Measurements from ENCODE around the gene ADIRF. TPM values are rescaled to one million over a fixed set of nuclear protein-coding genes. Genes with fewer than 3 reads are reported as not detected.

The ADIRF gene
- total and polyA plus RNA-seq, 2 donors (not counting 1 experiment from before 2014, with no cell fraction given): not detected

DNA sequence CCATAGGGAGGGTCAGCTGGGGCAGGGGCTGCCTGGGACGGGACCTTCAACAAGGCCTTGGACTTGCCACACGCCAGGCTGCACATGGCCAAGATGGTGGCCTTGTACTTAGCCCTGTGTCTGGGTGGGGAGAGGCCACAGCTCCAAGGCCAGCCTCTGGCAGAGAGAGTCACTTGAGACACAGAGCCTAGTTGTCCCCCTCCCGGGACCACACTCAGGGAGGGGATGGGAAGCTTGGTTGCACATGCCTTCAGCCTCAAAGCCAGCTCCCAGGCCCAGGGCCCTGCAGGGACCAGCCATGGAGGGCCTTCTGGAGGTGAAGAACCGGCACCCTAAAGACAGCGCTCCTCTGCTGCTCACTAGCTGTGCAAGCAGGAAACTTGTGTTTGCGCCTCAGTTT lies 27.6 kb upstream of the ADIRF start:
- Mint-ChIP-seq H3K27ac (no peak overlapping the region), H3K27me3 (no peaks in the 10 kb centered on the region), H3K4me1 (no peaks in the 10 kb centered on the region), H3K4me3 (no peak overlapping the region), H3K9me3 (ENCODE audit: insufficient read depth) (no peaks in the 10 kb centered on the region)
- ChIA-PET CTCF (interaction anchor here (1.4 to 4.3 kb wide), 3 partner anchors 8 to 29 kb away, joined by 4 to 19 read pairs (median 4); partner anchors contain the start of gene ADIRF), POLR2A (no interaction called here)
- TF ChIP-seq, protein P1, sequence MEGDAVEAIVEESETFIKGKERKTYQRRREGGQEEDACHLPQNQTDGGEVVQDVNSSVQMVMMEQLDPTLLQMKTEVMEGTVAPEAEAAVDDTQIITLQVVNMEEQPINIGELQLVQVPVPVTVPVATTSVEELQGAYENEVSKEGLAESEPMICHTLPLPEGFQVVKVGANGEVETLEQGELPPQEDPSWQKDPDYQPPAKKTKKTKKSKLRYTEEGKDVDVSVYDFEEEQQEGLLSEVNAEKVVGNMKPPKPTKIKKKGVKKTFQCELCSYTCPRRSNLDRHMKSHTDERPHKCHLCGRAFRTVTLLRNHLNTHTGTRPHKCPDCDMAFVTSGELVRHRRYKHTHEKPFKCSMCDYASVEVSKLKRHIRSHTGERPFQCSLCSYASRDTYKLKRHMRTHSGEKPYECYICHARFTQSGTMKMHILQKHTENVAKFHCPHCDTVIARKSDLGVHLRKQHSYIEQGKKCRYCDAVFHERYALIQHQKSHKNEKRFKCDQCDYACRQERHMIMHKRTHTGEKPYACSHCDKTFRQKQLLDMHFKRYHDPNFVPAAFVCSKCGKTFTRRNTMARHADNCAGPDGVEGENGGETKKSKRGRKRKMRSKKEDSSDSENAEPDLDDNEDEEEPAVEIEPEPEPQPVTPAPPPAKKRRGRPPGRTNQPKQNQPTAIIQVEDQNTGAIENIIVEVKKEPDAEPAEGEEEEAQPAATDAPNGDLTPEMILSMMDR (IDR thresholded peaks at IDR 0.05): no peak
- no peak for TF ChIP-seq EZH2 (IDR thresholded peaks at IDR 0.05; ENCODE audit: borderline replicate concordance, insufficient read depth, low read depth, low read length, poor library complexity, severe bottlenecking)
- no peaks in the 10 kb centered on the region for H4K20me1 ChIP-seq (ENCODE audit: control insufficient read depth, insufficient read depth, low read length, poor library complexity, severe bottlenecking)
- peaks cover 0 to 4% of the 10 kb centered on the region in 2 donors for H3K4me1 ChIP-seq (ENCODE audit: control insufficient read depth in 2 of 2, insufficient read depth in 2 of 2, low read length in 2 of 2)
- H3K27ac ChIP-seq (ENCODE audit: low read length in 2 of 2): no peak overlapping the region
- no peaks in the 10 kb centered on the region for H3K27me3 ChIP-seq (replicated peaks in 1 of 4; ENCODE audit: control extremely low read depth in 1 of 4, control insufficient read depth in 3 of 4, insufficient read depth in 4 of 4, low read length in 3 of 4)
- intact Hi-C loops (cut with micrococcal nuclease): no loop called here
- 100% methylated on average over 5 of the region's 6 CpGs for WGBS (ENCODE audit: insufficient coverage)
- ATAC-seq (ENCODE audit: low read depth) (no peak), DNase-seq (no peak)
- H3K4me2 ChIP-seq (replicated peaks; ENCODE audit: low read depth, low read length, poor library complexity, severe bottlenecking): no peak overlapping the region
- H3K9ac ChIP-seq (ENCODE audit: low read length): no peak overlapping the region
- no peaks in the 10 kb centered on the region for H3K36me3 ChIP-seq (replicated peaks in 1 of 2; ENCODE audit: control extremely low read depth in 1 of 2, control insufficient read depth in 1 of 2, extremely low read depth in 1 of 2, insufficient read depth in 2 of 2, low read length in 1 of 2)
- peaks cover 0 to 5% (median 0%) of the 10 kb centered on the region in 3 donors for H3K9me3 ChIP-seq (ENCODE audit: control extremely low read depth in 1 of 3, control insufficient read depth in 2 of 3, insufficient read depth in 1 of 3, low read length in 2 of 3)
- H3K79me2 ChIP-seq (ENCODE audit: control insufficient read depth, insufficient read depth, low read length): no peaks in the 10 kb centered on the region
- no peak overlapping the region for H2AFZ ChIP-seq (ENCODE audit: insufficient read depth, low read depth, low read length, poor library complexity, severe bottlenecking)
- H3K4me3 ChIP-seq (ENCODE audit: control extremely low read depth in 1 of 5, extremely low read depth in 1 of 5, insufficient read depth in 1 of 5, low read depth in 2 of 5, low read length in 4 of 5): no peak overlapping the region

DNA sequence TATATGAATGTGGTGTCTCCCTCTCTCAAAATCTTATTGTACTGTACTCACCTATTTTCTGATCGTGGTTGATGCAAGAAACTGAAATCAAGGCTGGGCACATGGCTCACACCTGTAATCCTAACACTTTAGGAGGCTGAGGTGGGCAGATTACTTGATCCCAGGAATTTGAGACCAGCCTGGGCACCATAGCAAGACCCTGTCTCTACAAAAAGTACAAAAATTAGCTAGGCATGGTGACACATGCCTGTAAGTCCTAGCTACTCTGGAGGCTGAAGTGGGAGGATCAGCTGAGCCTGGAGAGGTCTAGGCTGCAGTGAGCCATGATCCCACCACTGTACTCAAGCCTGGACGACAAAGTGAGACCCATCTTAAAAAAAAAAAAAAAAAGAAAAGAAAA lies 26.9 kb upstream of the ADIRF start:
- Mint-ChIP-seq H3K27me3 (peaks cover under 1% of the 10 kb centered on the region), H3K4me3 (no peak overlapping the region), H3K9me3 (ENCODE audit: insufficient read depth) (no peaks in the 10 kb centered on the region), H3K4me1 (no peaks in the 10 kb centered on the region), H3K27ac (no peak overlapping the region)
- no peak overlapping the region for H3K9ac ChIP-seq (ENCODE audit: low read length)
- ChIA-PET POLR2A (no interaction called here), CTCF (interaction anchor here (1.4 to 4.3 kb wide), 3 partner anchors 9 to 28 kb away, joined by 4 to 19 read pairs (median 4); partner anchors contain the start of gene ADIRF)
- no peaks in the 10 kb centered on the region for H4K20me1 ChIP-seq (ENCODE audit: control insufficient read depth, insufficient read depth, low read length, poor library complexity, severe bottlenecking)
- H3K4me2 ChIP-seq (replicated peaks; ENCODE audit: low read depth, low read length, poor library complexity, severe bottlenecking): no peak overlapping the region
- DNase-seq (no peak), ATAC-seq (ENCODE audit: low read depth) (no peak)
- TF ChIP-seq, protein P1 (IDR thresholded peaks at IDR 0.05): no peak
- no peak for TF ChIP-seq EZH2 (IDR thresholded peaks at IDR 0.05; ENCODE audit: borderline replicate concordance, insufficient read depth, low read depth, low read length, poor library complexity, severe bottlenecking)
- peaks cover 0 to 4% of the 10 kb centered on the region in 2 donors for H3K4me1 ChIP-seq (ENCODE audit: control insufficient read depth in 2 of 2, insufficient read depth in 2 of 2, low read length in 2 of 2)
- no peaks in the 10 kb centered on the region for H3K79me2 ChIP-seq (ENCODE audit: control insufficient read depth, insufficient read depth, low read length)
- no peak overlapping the region for H3K4me3 ChIP-seq (ENCODE audit: control extremely low read depth in 1 of 5, extremely low read depth in 1 of 5, insufficient read depth in 1 of 5, low read depth in 2 of 5, low read length in 4 of 5)
- H3K36me3 ChIP-seq (replicated peaks in 1 of 2; ENCODE audit: control extremely low read depth in 1 of 2, control insufficient read depth in 1 of 2, extremely low read depth in 1 of 2, insufficient read depth in 2 of 2, low read length in 1 of 2): no peaks in the 10 kb centered on the region
- H3K9me3 ChIP-seq (ENCODE audit: control extremely low read depth in 1 of 3, control insufficient read depth in 2 of 3, insufficient read depth in 1 of 3, low read length in 2 of 3): peaks cover 0 to 5% (median 0%) of the 10 kb centered on the region in 3 donors
- H3K27ac ChIP-seq (ENCODE audit: low read length in 2 of 2): no peak overlapping the region
- H3K27me3 ChIP-seq (replicated peaks in 1 of 4; ENCODE audit: control extremely low read depth in 1 of 4, control insufficient read depth in 3 of 4, insufficient read depth in 4 of 4, low read length in 3 of 4): peaks cover 0 to 2% (median 0%) of the 10 kb centered on the region in 4 experiments
- no peak overlapping the region for H2AFZ ChIP-seq (ENCODE audit: insufficient read depth, low read depth, low read length, poor library complexity, severe bottlenecking)
- intact Hi-C loops (cut with micrococcal nuclease): no loop called here
- WGBS (ENCODE audit: insufficient coverage): no CpG with 5 or more reads among the region's 2 CpGs

All from B cell (primary cell).